Mesenteric fat pad (tissue), 1 donor: Measurements from ENCODE around the gene SERPINA10. TPM values are rescaled to one million over a fixed set of nuclear protein-coding genes. Genes with fewer than 3 reads are reported as not detected.
"Not testable (repeated sequence)": the region's sequence is repeated elsewhere in the genome, so short reads cannot be mapped to it uniquely, and the experiment has no call there.

Experiments used
- DNase-seq: peaks from one replicate; pipeline ENCODE4 v3.0.0-alpha.2; 2020; ENCODE audit warnings: low spot score
- total RNA-seq: library from RNA; stranded (reverse); fragmentation: NEBNext Ultra II Directional; extraction: Animal tissue kit (Norgen Biotek cat#: 25700); gene quantifications from one replicate; pipeline ENCODE4 v1.2.1, GENCODE V29; 2021
- donor health status: DM: yes; HTN: yes; CAD: no.

Gene SERPINA10
- total RNA-seq, 1 donor from 2014 or later: not detected

GRCh38 chr14:94285158-94285557 lies 7.9 kb downstream of the SERPINA10 start:
- DNase-seq: no peak

GRCh38 chr14:94284221-94284620 lies 8.8 kb downstream of the SERPINA10 start:
- DNase-seq: no peak

- DNase-seq: no peak
Observed at GRCh38 chr14:94282991-94283723, 9.9 kb downstream of the SERPINA10 start.

- DNase-seq: no peak
Observed at GRCh38 chr14:94278731-94279130, 14.3 kb downstream of the SERPINA10 start.

GRCh38 chr14:94276898-94277561 lies 16.0 kb downstream of the SERPINA10 start:
- not testable (repeated sequence) for DNase-seq

GRCh38 chr14:94269156-94269555 lies 23.9 kb downstream of the SERPINA10 start:
- no peak for DNase-seq

GRCh38 chr14:94268582-94268981 lies 24.5 kb downstream of the SERPINA10 start:
- DNase-seq: not testable (repeated sequence)

- no peak for DNase-seq
Observed at GRCh38 chr14:94267352-94267751, 25.7 kb downstream of the SERPINA10 start.

- DNase-seq: not testable (repeated sequence)
Observed at GRCh38 chr14:94264195-94264594, 28.9 kb downstream of the SERPINA10 start.

GRCh38 chr14:94244182-94244581 lies 48.9 kb downstream of the SERPINA10 start:
- no peak for DNase-seq

- DNase-seq: no peak
Observed at GRCh38 chr14:94239406-94239805, 53.7 kb downstream of the SERPINA10 start.

- no peak for DNase-seq
Observed at GRCh38 chr14:94237983-94238382, 55.1 kb downstream of the SERPINA10 start.

GRCh38 chr14:94237046-94237445 lies 56.0 kb downstream of the SERPINA10 start:
- no peak for DNase-seq

Other genes starting within 250 kb of the SERPINA10 start
- 198 TPM for gene DDX24, start 212.1 kb downstream of the SERPINA10 start, total RNA-seq
- gene IFI27L1, start 212.0 kb downstream of the SERPINA10 start, total RNA-seq: 19.6 TPM
- 495 TPM for gene IFI27, start 182.5 kb downstream of the SERPINA10 start, total RNA-seq
- 42.6 TPM for gene IFI27L2, start 163.7 kb downstream of the SERPINA10 start, total RNA-seq
- gene PPP4R4, start 118.9 kb downstream of the SERPINA10 start, total RNA-seq: 0.13 TPM
- gene SERPINA6, start 30.1 kb upstream of the SERPINA10 start, total RNA-seq: not detected
- not detected for gene SERPINA2, start 73.4 kb upstream of the SERPINA10 start, total RNA-seq
- gene SERPINA1, start 95.3 kb upstream of the SERPINA10 start, total RNA-seq: 41.6 TPM
- not detected for gene SERPINA11, start 159.5 kb upstream of the SERPINA10 start, total RNA-seq
- not detected for gene SERPINA9, start 182.9 kb upstream of the SERPINA10 start, total RNA-seq
- gene SERPINA12, start 216.2 kb upstream of the SERPINA10 start, total RNA-seq: not detected